Measurements from ENCODE around the gene ZNF512. TPM values are rescaled to one million over a fixed set of nuclear protein-coding genes. Genes with fewer than 3 reads are reported as not detected.
"Not testable (repeated sequence)": the region's sequence is repeated elsewhere in the genome, so short reads cannot be mapped to it uniquely, and the experiment has no call there.

Gene ZNF512
- total and polyA plus RNA-seq, 12 donors: 10.2 to 27.7 (median 19.6) TPM

- Histone ChIP-seq H3K4me3 (no peak overlapping the region), H3K4me1 (peaks cover 0 to 14% (median 0%) of the 10 kb centered on the region in 9 donors), H3K9me3 (peaks cover 0 to 69% (median 22%) of the 10 kb centered on the region in 11 donors), H3K27ac (no peak overlapping the region), H3K36me3 (peaks cover 0 to 23% (median 0%) of the 10 kb centered on the region in 9 donors), H3K27me3 (no peaks in the 10 kb centered on the region)
- no peak for TF ChIP-seq CTCF (IDR thresholded peaks at IDR 0.05)
- ATAC-seq (no peak), DNase-seq (no peak)
- 96 to 100% methylated on average over 3 of the region's 3 CpGs for WGBS, 2 donors
- intact Hi-C loops (cut with DNase I): no loop called here
Observed at GRCh38 chr2:27591745-27592144, 8.9 kb downstream of the ZNF512 start.

GRCh38 chr2:27593240-27593639 is 10.4 kb downstream of the ZNF512 start:
- Histone ChIP-seq H3K27ac (no peak overlapping the region), H3K36me3 (peaks cover 0 to 28% (median 6%) of the 10 kb centered on the region in 9 donors), H3K4me1 (peaks cover 0 to 15% (median 0%) of the 10 kb centered on the region in 9 donors), H3K4me3 (no peak overlapping the region), H3K27me3 (no peaks in the 10 kb centered on the region), H3K9me3 (peaks cover 0 to 64% (median 22%) of the 10 kb centered on the region in 11 donors)
- TF ChIP-seq CTCF (IDR thresholded peaks at IDR 0.05): no peak
- WGBS, 2 donors: 95 to 99% methylated on average over 2 of the region's 2 CpGs
- intact Hi-C loops (cut with DNase I): no loop called here
- no peak for DNase-seq
- no peak for ATAC-seq

- DNase-seq; intact Hi-C loops (cut with DNase I); H3K27me3 ChIP-seq; ATAC-seq; H3K4me3 ChIP-seq; H3K27ac ChIP-seq: not testable (repeated sequence)
- Histone ChIP-seq H3K9me3 (peaks cover 0 to 56% (median 20%) of the 10 kb centered on the region in 11 donors), H3K36me3 (peaks cover 0 to 37% (median 6%) of the 10 kb centered on the region in 9 donors), H3K4me1 (peaks cover 0 to 24% (median 0%) of the 10 kb centered on the region in 9 donors)
- 98% methylated on average over 45 of the region's 45 CpGs for WGBS, 2 donors
Observed at GRCh38 chr2:27594020-27594703, 11.3 kb downstream of the ZNF512 start.

- H3K27me3 ChIP-seq; ATAC-seq; intact Hi-C loops (cut with DNase I); H3K4me3 ChIP-seq; DNase-seq; H3K27ac ChIP-seq: not testable (repeated sequence)
- 98 to 99% methylated on average over 9 of the region's 9 CpGs for WGBS, 2 donors
- peaks cover 0 to 50% (median 7%) of the 10 kb centered on the region in 9 donors for H3K36me3 ChIP-seq
- peaks cover 0 to 44% (median 18%) of the 10 kb centered on the region in 11 donors for H3K9me3 ChIP-seq
- peaks cover 0 to 29% (median 0%) of the 10 kb centered on the region in 9 donors for H3K4me1 ChIP-seq
Observed at GRCh38 chr2:27595412-27595811, 12.6 kb downstream of the ZNF512 start.

GRCh38 chr2:27596627-27597026 is 13.8 kb downstream of the ZNF512 start:
- DNase-seq (no peak), ATAC-seq (no peak)
- Histone ChIP-seq H3K36me3 (peaks cover 0 to 53% (median 16%) of the 10 kb centered on the region in 9 donors), H3K4me1 (peaks cover 0 to 27% (median 0%) of the 10 kb centered on the region in 9 donors), H3K27me3 (no peaks in the 10 kb centered on the region), H3K9me3 (peaks cover 0 to 32% (median 12%) of the 10 kb centered on the region in 11 donors), H3K4me3 (no peak overlapping the region), H3K27ac (no peak overlapping the region)
- no peak for TF ChIP-seq CTCF (IDR thresholded peaks at IDR 0.05)
- WGBS, 2 donors: 96 to 100% methylated on average over 1 of the region's 1 CpG
- intact Hi-C loops (cut with DNase I): no loop called here
